H1 (cell line): ENCODE results near the gene DUOX1. TPM values are rescaled to one million over a fixed set of nuclear protein-coding genes. Genes with fewer than 3 reads are reported as not detected.

Experiments
- CTCF ChIA-PET: fragments of 300-600 bp; sonication (Branson Sonifier 250); formaldehyde crosslinking; loops from one replicate; lab custom pipeline; 2021; ENCODE audit not compliant: partially characterized antibody; lab: Charles Lee
- POLR2A ChIA-PET: fragments of 300-600 bp; sonication (Branson Sonifier 250); formaldehyde crosslinking; loops from one replicate; lab custom pipeline; 2021; ENCODE audit warnings: inconsistent platforms; ENCODE audit not compliant: partially characterized antibody; lab: Charles Lee
- DNase-seq, 2 experiments: peaks; one replicate each; pipeline versions ENCODE4 v3.0.0 to v3.0.0-alpha.2; 2010 to 2022; ENCODE audit warnings: low spot score in 2 of 2, low read depth in 1 of 2, mixed read lengths in 1 of 2
- FAIRE-seq: peaks from 2 replicates; lab custom pipeline; 2011; peaks lifted over from hg19 to GRCh38; lab: Jason Lieb, UNC
- H2AFZ ChIP-seq: 2 replicates; pipeline ENCODE4 v1.8.1; 2012; ENCODE audit warnings: low read length, inconsistent platforms
- H2AK5ac ChIP-seq: 2 replicates; pipeline ENCODE4 v1.6.1; 2013; ENCODE audit warnings: low read depth, low read length
- H2BK120ac ChIP-seq: replicated peaks from 2 replicates; pipeline ENCODE3; 2013; ENCODE audit warnings: low read depth, low read length, inconsistent platforms
- H2BK12ac ChIP-seq: 2 replicates; pipeline ENCODE4 v1.6.1; 2013; ENCODE audit warnings: low read depth, low read length
- H2BK15ac ChIP-seq: 2 replicates; pipeline ENCODE4 v1.6.1; 2013; ENCODE audit warnings: low read length
- H2BK20ac ChIP-seq: 2 replicates; pipeline ENCODE4 v1.6.1; 2013; ENCODE audit warnings: low read length
- H2BK5ac ChIP-seq: 2 replicates; pipeline ENCODE4 v1.6.1; 2013; ENCODE audit warnings: low read depth, low read length
- H3K14ac ChIP-seq: 2 replicates; pipeline ENCODE4 v1.6.1; 2013; ENCODE audit warnings: inconsistent platforms; ENCODE audit not compliant: insufficient read length
- H3K18ac ChIP-seq: 2 replicates; pipeline ENCODE4 v1.6.1; 2013; ENCODE audit warnings: low read length; ENCODE audit errors: extremely low read depth
- H3K23ac ChIP-seq: 2 replicates; pipeline ENCODE4 v1.6.1; 2013; ENCODE audit warnings: inconsistent platforms; ENCODE audit not compliant: insufficient read length
- H3K23me2 ChIP-seq: 2 replicates; pipeline ENCODE4 v1.6.1; 2013; ENCODE audit warnings: low read depth, low read length
- H3K27ac ChIP-seq: 2 replicates; pipeline ENCODE4 v1.6.1; 2011; ENCODE audit warnings: low read depth, low read length, inconsistent platforms
- H3K27me3 ChIP-seq, 4 experiments: replicated peaks in 1 of 4; 1 replicate in 1 of 4; 2 replicates in 3 of 4; pipeline versions ENCODE4 v1.6.1 to v1.8.1; 2011 to 2013; ENCODE audit warnings: low read length in 3 of 4, mild to moderate bottlenecking in 3 of 4, inconsistent platforms in 2 of 4, mixed read lengths in 2 of 4, moderate library complexity in 1 of 4; ENCODE audit not compliant: control insufficient read depth in 3 of 4, insufficient read depth in 3 of 4; ENCODE audit errors: extremely low read depth in 1 of 4
- H3K36me3 ChIP-seq, 4 experiments: 2 replicates each; pipeline versions ENCODE4 v1.6.1 to v1.8.1; 2011 to 2013; ENCODE audit warnings: mild to moderate bottlenecking in 4 of 4, low read length in 3 of 4, moderate library complexity in 2 of 4, control low read depth in 1 of 4, inconsistent platforms in 1 of 4; ENCODE audit not compliant: insufficient read depth in 4 of 4, control insufficient read depth in 2 of 4
- H3K4ac ChIP-seq: replicated peaks from 2 replicates; pipeline ENCODE3; 2013; ENCODE audit warnings: low read length, low read depth, mixed read lengths, inconsistent platforms; ENCODE audit not compliant: insufficient read length
- H3K4me1 ChIP-seq, 4 experiments: replicated peaks in 1 of 4; 1 replicate in 1 of 4; 2 replicates in 3 of 4; pipeline versions ENCODE4 v1.6.1 to v1.8.1; 2011 to 2013; ENCODE audit warnings: low read length in 3 of 4, inconsistent platforms in 2 of 4, mixed read lengths in 1 of 4; ENCODE audit not compliant: insufficient read depth in 4 of 4, control insufficient read depth in 3 of 4
- H3K4me2 ChIP-seq, 2 experiments: 2 replicates each; pipeline versions ENCODE4 v1.6.1 to v1.8.1; 2011 to 2013; ENCODE audit warnings: low read depth in 2 of 2, low read length in 2 of 2, control low read depth in 1 of 2, inconsistent platforms in 1 of 2, mild to moderate bottlenecking in 1 of 2; ENCODE audit not compliant: insufficient read depth in 1 of 2
- H3K4me3 ChIP-seq, 4 experiments: fragments of 200-600, 300-600 bp in 1 of 4; sonication (generic), shearing (Covaris generic), sonication (Bioruptor Twin) in 1 of 4; 2 replicates each; pipeline versions ENCODE4 v1.5.1 to v1.8.1; 2011 to 2016; ENCODE audit warnings: low read length in 4 of 4, low read depth in 3 of 4, control low read depth in 2 of 4, inconsistent platforms in 2 of 4, mild to moderate bottlenecking in 2 of 4, mixed read lengths in 1 of 4, moderate library complexity in 1 of 4; ENCODE audit not compliant: insufficient read depth in 2 of 4; ENCODE audit errors: extremely low read depth in 1 of 4
- H3K56ac ChIP-seq: replicated peaks from 2 replicates; pipeline ENCODE3; 2013; ENCODE audit warnings: low read depth, mild to moderate bottlenecking, mixed read lengths, low read length, inconsistent platforms; ENCODE audit not compliant: insufficient read length
- H3K79me1 ChIP-seq: 2 replicates; pipeline ENCODE4 v1.6.1; 2013; ENCODE audit warnings: low read depth, low read length, control low read depth
- H3K79me2 ChIP-seq, 2 experiments: 2 replicates each; pipeline versions ENCODE4 v1.6.1 to v1.8.1; 2012 to 2013; ENCODE audit warnings: low read length in 2 of 2, mild to moderate bottlenecking in 2 of 2, inconsistent platforms in 1 of 2; ENCODE audit not compliant: insufficient read depth in 2 of 2, control insufficient read depth in 1 of 2
- H3K9ac ChIP-seq, 4 experiments: replicated peaks in 1 of 4; 1 replicate in 1 of 4; 2 replicates in 3 of 4; pipeline versions ENCODE4 v1.6.1 to v1.8.1; 2011 to 2013; ENCODE audit warnings: low read depth in 3 of 4, low read length in 3 of 4, control low read depth in 2 of 4, mild to moderate bottlenecking in 2 of 4, moderate library complexity in 2 of 4, inconsistent platforms in 1 of 4; ENCODE audit errors: extremely low read depth in 1 of 4
- H3K9me3 ChIP-seq, 2 experiments: 2 replicates each; pipeline versions ENCODE4 v1.6.1 to v1.8.1; 2012 to 2013; ENCODE audit warnings: mild to moderate bottlenecking in 2 of 2, moderate library complexity in 2 of 2, control low read depth in 1 of 2, inconsistent platforms in 1 of 2, low read depth in 1 of 2, low read length in 1 of 2, mixed read lengths in 1 of 2; ENCODE audit not compliant: insufficient read depth in 2 of 2
- H4K20me1 ChIP-seq, 2 experiments: replicated peaks in 1 of 2; 2 replicates each; pipeline versions ENCODE3 to v1.8.1; 2011 to 2013; ENCODE audit warnings: inconsistent platforms in 2 of 2, low read length in 2 of 2, mild to moderate bottlenecking in 1 of 2; ENCODE audit not compliant: insufficient read depth in 2 of 2, control insufficient read depth in 1 of 2
- H4K5ac ChIP-seq: 2 replicates; pipeline ENCODE4 v1.6.1; 2013; ENCODE audit warnings: low read length, low read depth, mixed read lengths, inconsistent platforms; ENCODE audit not compliant: insufficient read length
- H4K8ac ChIP-seq: 2 replicates; pipeline ENCODE4 v1.8.0; 2013; ENCODE audit warnings: mild to moderate bottlenecking, moderate library complexity, low read length, inconsistent platforms; ENCODE audit not compliant: insufficient read depth; ENCODE audit errors: extremely low read depth
- H4K91ac ChIP-seq: replicated peaks from 2 replicates; pipeline ENCODE3; 2013; ENCODE audit warnings: low read length, mixed read lengths, inconsistent platforms; ENCODE audit not compliant: insufficient read length
- CBX5 ChIP-seq: fragments of 300-800, 300-1000 bp; sonication (generic); IDR thresholded peaks from 2 replicates; pipeline ENCODE4 v1.7.1; 2016; ENCODE audit warnings: antibody characterized with exemption, low read length, low read depth
- PHF8 ChIP-seq: fragments of 200-600 bp; sonication (generic); conservative IDR thresholded peaks from 2 replicates; pipeline ENCODE4 v1.7.1; 2012; ENCODE audit warnings: low read depth, mild to moderate bottlenecking, inconsistent platforms, low read length, moderate library complexity
- POU5F1 ChIP-seq: IDR thresholded peaks from 2 replicates; pipeline ENCODE4 v1.6.1; 2011; ENCODE audit warnings: low read depth, mild to moderate bottlenecking, low read length, moderate library complexity
- WGBS, 2 experiments: shearing (Covaris generic) in 1 of 2; methylation state at CpG; one replicate each; pipeline versions ENCODE4 v1.1.6 to v1.1.7; 2013 to 2015; ENCODE audit warnings: low lambda C conversion rate in 2 of 2, mixed read lengths in 2 of 2, inconsistent platforms in 1 of 2, low coverage in 1 of 2, missing lambda C conversion rate in 1 of 2; ENCODE audit not compliant: insufficient replicate concordance in 2 of 2, insufficient coverage in 1 of 2, insufficient read length in 1 of 2; ENCODE audit errors: extremely low coverage in 1 of 2, missing lambda C conversion rate in 1 of 2; 5-methylcytosine and 5-hydroxymethylcytosine counted together
- polyA plus RNA-seq, 7 experiments: library from polyadenylated mRNA; depleted of rRNA in 3 of 7; stranded (reverse) in 5 of 7; unstranded in 2 of 7; fragments of >200 nt in 5 of 7; fragments of 200-250 nt in 2 of 7; gene quantifications; 1 replicate in 5 of 7; 2 replicates in 1 of 7; 4 replicates in 1 of 7; pipeline versions ENCODE4 v1.2.1 to v1.2.3, GENCODE V29; 2011 to 2013; ENCODE audit warnings: missing spikeins in 2 of 7, mixed read lengths in 2 of 7
- total RNA-seq: library from RNA; stranded (reverse); fragmentation: NEBNext Ultra II Directional; extraction: Animal tissue kit (Norgen Biotek cat#: 25700); gene quantifications from 2 replicates; pipeline ENCODE4 v1.2.1, GENCODE V29; 2021
- TF ChIP-seq, protein P1 (sequence below): IDR thresholded peaks from 2 replicates; pipeline ENCODE4 v1.6.1; 2012; ENCODE audit warnings: inconsistent platforms
- TF ChIP-seq, protein P2 (sequence below): IDR thresholded peaks from 2 replicates; pipeline ENCODE4 v1.6.1; 2012; ENCODE audit warnings: inconsistent platforms

Gene DUOX1
- total and polyA plus RNA-seq, 2 of the 8 experiments (the other 6 are each of a cell fraction or from before 2014, with no cell fraction given): 0.84 to 1.4 TPM

- Histone ChIP-seq H2BK15ac (no peak overlapping the region), H3K4me3 (no peak overlapping the region), H3K27me3 (peaks cover 0 to 2% (median 0%) of the 10 kb centered on the region in 4 experiments; a peak in 2 of 7 replicates), H3K9ac (no peak overlapping the region), H3K4me1 (no peaks in the 10 kb centered on the region; a peak in 1 of 7 replicates), H2AK5ac (no peak overlapping the region), H3K4me2 (no peak overlapping the region), H3K23me2 (no peaks in the 10 kb centered on the region), H3K79me2 (no peaks in the 10 kb centered on the region), H4K20me1 (no peaks in the 10 kb centered on the region), H3K23ac (no peak overlapping the region), H4K8ac (no peak overlapping the region), H3K4ac (no peak overlapping the region), H3K36me3 (no peaks in the 10 kb centered on the region), H2BK12ac (no peak overlapping the region), H2BK20ac (no peak overlapping the region), H3K27ac (no peak overlapping the region), H3K9me3 (no peaks in the 10 kb centered on the region), H4K91ac (no peak overlapping the region), H3K56ac (no peak overlapping the region), H3K79me1 (no peaks in the 10 kb centered on the region), H3K18ac (no peak overlapping the region; the same call in 1 of the 2 replicates), H3K14ac (no peak overlapping the region), H2BK5ac (no peak overlapping the region), H2AFZ (no peak overlapping the region), H2BK120ac (no peak overlapping the region), H4K5ac (no peak overlapping the region)
- FAIRE-seq (no peak), DNase-seq (no peak)
- ChIA-PET POLR2A (interaction anchor here (1.6 kb wide), 1 partner anchor 34 kb away, joined by 4 read pairs; no protein-coding TSS in a partner anchor), CTCF (interaction anchor here (1.1 to 3.4 kb wide), 2 partner anchors 10 to 29 kb away, joined by 5 to 27 read pairs; no protein-coding TSS in a partner anchor)
- TF ChIP-seq CBX5: no peak
- TF ChIP-seq, protein P1, sequence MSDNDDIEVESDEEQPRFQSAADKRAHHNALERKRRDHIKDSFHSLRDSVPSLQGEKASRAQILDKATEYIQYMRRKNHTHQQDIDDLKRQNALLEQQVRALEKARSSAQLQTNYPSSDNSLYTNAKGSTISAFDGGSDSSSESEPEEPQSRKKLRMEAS: peak; percentile 32; the same call in 1 of the 2 replicates
- TF ChIP-seq, protein P2, sequence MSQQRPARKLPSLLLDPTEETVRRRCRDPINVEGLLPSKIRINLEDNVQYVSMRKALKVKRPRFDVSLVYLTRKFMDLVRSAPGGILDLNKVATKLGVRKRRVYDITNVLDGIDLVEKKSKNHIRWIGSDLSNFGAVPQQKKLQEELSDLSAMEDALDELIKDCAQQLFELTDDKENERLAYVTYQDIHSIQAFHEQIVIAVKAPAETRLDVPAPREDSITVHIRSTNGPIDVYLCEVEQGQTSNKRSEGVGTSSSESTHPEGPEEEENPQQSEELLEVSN: peak; percentile 25; the same call in 1 of the 2 replicates
- TF ChIP-seq PHF8: no peak
- no peak for TF ChIP-seq POU5F1
- 92% methylated on average over 36 of the region's 36 CpGs; no CpG with 5 or more reads in 1 of the 2 experiments for WGBS, 2 experiments
Observed at GRCh38 chr15:45151998-45152828, 22.4 kb downstream of the DUOX1 start.
